OCI-LY1 (cell line): ENCODE measurements around the gene UBE2S.

Experiments used
- H2AFZ ChIP-seq: fragments of 200-600 bp; sonication (generic), shearing (Covaris generic); 2 replicates; pipeline ENCODE4 v1.6.0; 2014; ENCODE audit warnings: antibody characterized with exemption, mild to moderate bottlenecking, low read length
- H3F3A ChIP-seq: fragments of 200-600 bp; sonication (generic), shearing (Covaris generic); 2 replicates; pipeline ENCODE4 v1.6.0; 2014; ENCODE audit warnings: mild to moderate bottlenecking, antibody characterized with exemption, low read length, moderate library complexity; ENCODE audit not compliant: insufficient read depth
- H3K27ac ChIP-seq: fragments of 200-600 bp; sonication (generic); 2 replicates; pipeline ENCODE4 v1.5.1; 2014; ENCODE audit warnings: low read length, mixed run types, mild to moderate bottlenecking, low read depth; ENCODE audit not compliant: poor library complexity, severe bottlenecking
- H3K27me3 ChIP-seq: fragments of 200-600 bp; sonication (generic); 2 replicates; pipeline ENCODE4 v1.6.0; 2014; ENCODE audit warnings: antibody characterized with exemption, mild to moderate bottlenecking, low read length, moderate library complexity; ENCODE audit not compliant: insufficient read depth
- H3K36me3 ChIP-seq: fragments of 200-600 bp; sonication (generic); 2 replicates; pipeline ENCODE4 v1.6.1; 2014; ENCODE audit warnings: mild to moderate bottlenecking, antibody characterized with exemption, low read length, moderate library complexity, mixed read lengths; ENCODE audit not compliant: insufficient read depth
- H3K4me1 ChIP-seq: fragments of 200-600 bp; sonication (generic); 2 replicates; pipeline ENCODE4 v1.5.1; 2014; ENCODE audit warnings: mild to moderate bottlenecking, low read length, moderate library complexity; ENCODE audit not compliant: insufficient read depth, severe bottlenecking
- H3K4me2 ChIP-seq: fragments of 200-600 bp; sonication (generic), shearing (Covaris generic); 2 replicates; pipeline ENCODE4 v1.6.1; 2014; ENCODE audit warnings: low read length
- H3K4me3 ChIP-seq: fragments of 200-600 bp; sonication (generic); 2 replicates; pipeline ENCODE4 v1.5.1; 2014; ENCODE audit warnings: low read length, low read depth, mild to moderate bottlenecking, mixed read lengths; ENCODE audit not compliant: poor library complexity, severe bottlenecking
- H3K79me2 ChIP-seq: fragments of 200-600 bp; shearing (Covaris generic); 2 replicates; pipeline ENCODE4 v1.6.1; 2016; ENCODE audit warnings: mixed run types, low read length, mixed read lengths; ENCODE audit not compliant: insufficient read depth
- H3K9ac ChIP-seq: fragments of 200-600 bp; sonication (generic), shearing (Covaris generic); 2 replicates; pipeline ENCODE4 v1.6.1; 2014; ENCODE audit warnings: mild to moderate bottlenecking, low read length, mixed read lengths
- H3K9me2 ChIP-seq: fragments of 200-600 bp; sonication (generic), shearing (Covaris generic); 2 replicates; pipeline ENCODE4 v1.6.1; 2014; ENCODE audit warnings: low read depth, mild to moderate bottlenecking, low read length, mixed read lengths
- H3K9me3 ChIP-seq: fragments of 200-600 bp; shearing (Covaris generic); 2 replicates; pipeline ENCODE4 v1.6.1; 2014; ENCODE audit warnings: low read length, mixed read lengths
- H4K20me1 ChIP-seq: fragments of 200-600 bp; sonication (generic), shearing (Covaris generic); 2 replicates; pipeline ENCODE4 v1.6.0; 2016; ENCODE audit warnings: mild to moderate bottlenecking, low read length; ENCODE audit not compliant: insufficient read depth
- CTCF ChIP-seq: fragments of 200-600 bp; sonication (generic), shearing (Covaris generic); IDR thresholded peaks from 2 replicates; pipeline ENCODE4 v1.5.1; 2017; ENCODE audit warnings: mild to moderate bottlenecking, antibody characterized with exemption, low read length, moderate library complexity, mixed read lengths
- EZH2 ChIP-seq: fragments of 200-600 bp; sonication (generic), shearing (Covaris generic); IDR thresholded peaks from 2 replicates; pipeline ENCODE4 v1.8.0; 2017; ENCODE audit warnings: borderline replicate concordance, mixed run types, mild to moderate bottlenecking, antibody characterized with exemption, low read length, moderate library complexity, mixed read lengths

The UBE2S gene

DNA sequence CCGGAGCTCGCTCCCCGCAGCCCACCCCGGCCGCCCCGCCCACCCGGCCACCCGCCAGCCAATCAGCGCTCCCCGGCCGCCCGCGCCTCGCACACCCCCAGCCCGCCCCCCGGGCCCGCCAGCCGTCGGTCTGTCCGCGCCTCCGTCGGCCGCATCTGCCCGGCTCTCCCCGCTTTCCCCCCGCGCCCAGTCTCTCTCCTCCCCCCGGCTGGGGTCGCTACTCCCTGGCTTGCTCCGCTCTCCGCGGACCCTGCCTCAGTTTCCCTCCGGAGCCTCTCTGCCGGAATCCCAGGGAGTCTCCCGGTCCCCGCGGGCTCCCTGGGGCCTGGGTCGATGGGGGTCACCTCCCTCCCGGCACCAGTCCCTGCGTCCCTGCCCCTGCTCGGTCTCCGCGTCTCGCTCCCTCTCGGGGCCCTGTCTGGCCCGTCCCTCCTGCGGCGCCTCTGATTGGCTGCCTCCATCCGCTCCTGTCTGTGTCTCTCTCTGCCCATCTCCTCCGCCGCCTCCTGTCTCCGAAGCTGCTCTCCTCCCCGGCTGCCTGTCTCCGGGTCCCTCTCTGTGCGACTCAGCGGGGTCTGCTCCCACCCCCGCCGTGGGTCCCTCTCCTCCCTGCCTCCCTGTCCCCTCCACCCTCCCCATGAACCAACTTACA lies 37.8 kb downstream of the UBE2S start:
- no peak overlapping the region for H3K4me3 ChIP-seq
- no peaks in the 10 kb centered on the region for H3F3A ChIP-seq
- no peaks in the 10 kb centered on the region for H3K9me3 ChIP-seq
- peaks cover 8% of the 10 kb centered on the region; the same call in 1 of the 2 replicates for H3K27me3 ChIP-seq
- peaks cover 4% of the 10 kb centered on the region for H3K4me1 ChIP-seq
- H3K9ac ChIP-seq: no peak overlapping the region
- H3K4me2 ChIP-seq: peak overlapping the region; percentile 48; the same call in 1 of the 2 replicates
- H4K20me1 ChIP-seq: no peaks in the 10 kb centered on the region
- H2AFZ ChIP-seq: no peak overlapping the region
- no peaks in the 10 kb centered on the region for H3K36me3 ChIP-seq
- no peaks in the 10 kb centered on the region for H3K9me2 ChIP-seq
- H3K27ac ChIP-seq: no peak overlapping the region
- TF ChIP-seq EZH2 (no peak), CTCF (no peak)
- no peaks in the 10 kb centered on the region for H3K79me2 ChIP-seq

- H3K9me3 ChIP-seq: no peaks in the 10 kb centered on the region
- no peak overlapping the region for H3K9ac ChIP-seq
- TF ChIP-seq CTCF (no peak), EZH2 (no peak)
- no peaks in the 10 kb centered on the region for H3K36me3 ChIP-seq
- no peak overlapping the region for H3K4me2 ChIP-seq
- no peak overlapping the region for H3K4me3 ChIP-seq
- peaks cover 13% of the 10 kb centered on the region; the same call in 1 of the 2 replicates for H3K27me3 ChIP-seq
- H3K4me1 ChIP-seq: peaks cover 4% of the 10 kb centered on the region
- no peaks in the 10 kb centered on the region for H3K9me2 ChIP-seq
- no peaks in the 10 kb centered on the region for H3F3A ChIP-seq
- H4K20me1 ChIP-seq: no peaks in the 10 kb centered on the region
- no peak overlapping the region for H3K27ac ChIP-seq
- H3K79me2 ChIP-seq: no peaks in the 10 kb centered on the region
- no peak overlapping the region for H2AFZ ChIP-seq
Observed at GRCh38 chr19:55368701-55369563, 38.7 kb downstream of the UBE2S start.

GRCh38 chr19:55368106-55368505 lies 39.5 kb downstream of the UBE2S start:
- TF ChIP-seq EZH2: no peak
- TF ChIP-seq CTCF: no peak
- Histone ChIP-seq H2AFZ (no peak overlapping the region), H3K79me2 (no peaks in the 10 kb centered on the region), H3K36me3 (no peaks in the 10 kb centered on the region), H3F3A (no peaks in the 10 kb centered on the region), H3K4me3 (no peak overlapping the region), H3K9me3 (no peaks in the 10 kb centered on the region), H3K9me2 (no peaks in the 10 kb centered on the region), H3K27ac (no peak overlapping the region), H3K4me2 (no peak overlapping the region), H3K9ac (no peak overlapping the region), H3K27me3 (peaks cover 15% of the 10 kb centered on the region; the same call in 1 of the 2 replicates), H4K20me1 (no peaks in the 10 kb centered on the region), H3K4me1 (peaks cover 4% of the 10 kb centered on the region)
